ENCODE results near the gene RCC1.
"Not testable (repeated sequence)": the region's sequence is repeated elsewhere in the genome, so short reads cannot be mapped to it uniquely, and the experiment has no call there.

- not testable (repeated sequence) for TF ChIP-seq YY1 (IDR thresholded peaks at IDR 0.05; ENCODE audit: insufficient read depth, insufficient read length); SUZ12 (IDR thresholded peaks at IDR 0.05; ENCODE audit: extremely low read depth, insufficient read depth, insufficient read length)
Measured at GRCh38 chr1:28522537-28522936, 16.7 kb downstream of the RCC1 start.
